Duodenal mucosa (tissue), 2 donors: ENCODE measurements around the gene BAG3.
A peak's percentile ranks its signal among the peaks of the same experiment; 100 is the strongest.

Experiments
- H3K27ac ChIP-seq: one replicate; pipeline ENCODE4 v1.7.0; 2013; ENCODE audit warnings: low read depth, low read length
- H3K27me3 ChIP-seq, 2 donors: one replicate each; pipeline ENCODE4 v1.7.0; 2013; ENCODE audit warnings: low read length in 2 of 2, control low read depth in 1 of 2; ENCODE audit not compliant: insufficient read depth in 2 of 2, control insufficient read depth in 1 of 2
- H3K36me3 ChIP-seq, 2 donors: one replicate each; pipeline ENCODE4 v1.7.0; 2013; ENCODE audit warnings: low read length in 2 of 2, control low read depth in 1 of 2; ENCODE audit not compliant: insufficient read depth in 2 of 2, control insufficient read depth in 1 of 2
- H3K4me1 ChIP-seq, 2 donors: one replicate each; pipeline ENCODE4 v1.7.0; 2013; ENCODE audit warnings: low read length in 2 of 2, control low read depth in 1 of 2; ENCODE audit not compliant: insufficient read depth in 2 of 2, control insufficient read depth in 1 of 2
- H3K4me3 ChIP-seq, 2 donors: one replicate each; pipeline ENCODE4 v1.7.0; 2013; ENCODE audit warnings: low read length in 2 of 2, low read depth in 1 of 2
- H3K9ac ChIP-seq, 2 donors: one replicate each; pipeline ENCODE4 v1.7.0; 2013; ENCODE audit warnings: low read length in 2 of 2, low read depth in 1 of 2
- H3K9me3 ChIP-seq, 2 donors: one replicate each; pipeline ENCODE4 v1.7.0; 2013; ENCODE audit warnings: low read length in 2 of 2, control low read depth in 1 of 2; ENCODE audit not compliant: control insufficient read depth in 1 of 2

Gene BAG3

GRCh38 chr10:119665901-119666708 is 14.9 kb downstream of the BAG3 start:
- no peak overlapping the region for H3K27ac ChIP-seq

GRCh38 chr10:119666709-119667004 is 15.5 kb downstream of the BAG3 start:
- Histone ChIP-seq H3K4me3 (no peak overlapping the region), H3K27me3 (no peaks in the 10 kb centered on the region), H3K9ac (no peak overlapping the region), H3K4me1 (peaks cover 0 to 11% of the 10 kb centered on the region in 2 donors), H3K36me3 (peaks cover 8 to 28% of the 10 kb centered on the region in 2 donors), H3K27ac (no peak overlapping the region), H3K9me3 (no peaks in the 10 kb centered on the region)

More at GRCh38 chr10:119665901-119666708, 14.9 kb downstream of the BAG3 start:
- no peak overlapping the region for H3K4me3 ChIP-seq
- H3K27me3 ChIP-seq = no peaks in the 10 kb centered on the region
- peaks cover 0 to 11% of the 10 kb centered on the region in 2 donors for H3K4me1 ChIP-seq
- H3K9ac ChIP-seq = no peak overlapping the region
- H3K9me3 ChIP-seq = no peaks in the 10 kb centered on the region
- peaks cover 8 to 23% of the 10 kb centered on the region in 2 donors for H3K36me3 ChIP-seq

DNA sequence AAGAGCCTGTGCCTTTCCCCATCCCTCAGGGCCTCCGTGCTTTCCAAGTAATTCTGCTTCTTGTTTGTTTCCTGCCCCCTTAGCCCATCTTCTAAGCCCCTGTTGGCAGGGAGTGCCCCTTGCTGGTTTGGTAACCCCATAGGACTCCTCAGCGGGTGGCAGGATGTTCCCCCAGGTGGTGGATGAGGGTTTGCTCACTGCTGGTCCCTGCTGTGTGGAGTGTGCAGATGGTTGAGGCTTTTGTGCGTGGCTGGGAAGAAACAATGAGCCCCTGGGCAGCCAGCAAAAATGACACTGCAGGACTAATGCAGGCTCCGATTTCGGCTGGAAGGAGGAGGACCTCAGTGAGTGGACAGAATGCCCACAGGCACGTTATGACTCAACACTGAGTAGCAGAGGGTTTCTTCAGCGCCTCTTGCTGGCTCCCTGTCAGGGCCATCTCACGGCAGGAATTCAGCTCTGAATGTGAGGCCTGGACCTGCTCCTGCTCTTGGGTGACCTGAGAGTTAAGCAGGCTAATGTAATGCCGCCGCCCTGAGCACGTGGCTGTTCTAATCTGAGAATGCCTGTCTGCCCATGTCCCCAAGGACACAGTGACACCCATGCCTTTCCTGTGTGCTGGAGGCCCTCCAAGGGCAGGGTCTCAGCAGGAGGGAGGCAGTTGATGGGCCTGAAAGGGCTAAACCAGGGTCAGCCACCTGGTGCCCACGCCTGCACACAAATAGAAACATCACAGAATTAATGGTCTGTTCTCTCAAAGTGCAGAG is 16.6 kb downstream of the BAG3 start:
- Histone ChIP-seq H3K4me1 (peaks cover 0 to 11% of the 10 kb centered on the region in 2 donors), H3K9ac (no peak overlapping the region), H3K36me3 (peaks cover 14 to 38% of the 10 kb centered on the region in 2 donors), H3K27me3 (no peaks in the 10 kb centered on the region), H3K27ac (peak overlapping the region; percentile 13), H3K4me3 (no peak overlapping the region), H3K9me3 (no peaks in the 10 kb centered on the region)

GRCh38 chr10:119668461-119668860 is 17.3 kb downstream of the BAG3 start:
- no peak overlapping the region for H3K27ac ChIP-seq
- no peak overlapping the region for H3K4me3 ChIP-seq
- H3K9me3 ChIP-seq = no peaks in the 10 kb centered on the region
- H3K27me3 ChIP-seq = no peaks in the 10 kb centered on the region
- H3K9ac ChIP-seq = no peak overlapping the region
- peaks cover 0 to 11% of the 10 kb centered on the region in 2 donors for H3K4me1 ChIP-seq
- peaks cover 17 to 46% of the 10 kb centered on the region in 2 donors for H3K36me3 ChIP-seq

- no peaks in the 10 kb centered on the region for H3K9me3 ChIP-seq
- no peaks in the 10 kb centered on the region for H3K27me3 ChIP-seq
- H3K9ac ChIP-seq = no peak overlapping the region
- H3K4me3 ChIP-seq = no peak overlapping the region
- peaks cover 17 to 54% of the 10 kb centered on the region in 2 donors for H3K36me3 ChIP-seq
- H3K4me1 ChIP-seq = peaks cover 0 to 9% of the 10 kb centered on the region in 2 donors
- H3K27ac ChIP-seq = no peak overlapping the region
Measured at GRCh38 chr10:119669331-119669730, 18.2 kb downstream of the BAG3 start.

- H3K27ac ChIP-seq = no peak overlapping the region
- peaks cover 17 to 54% of the 10 kb centered on the region in 2 donors for H3K36me3 ChIP-seq
- H3K9me3 ChIP-seq = no peaks in the 10 kb centered on the region
- H3K27me3 ChIP-seq = no peaks in the 10 kb centered on the region
- no peak overlapping the region for H3K9ac ChIP-seq
- peaks cover 0 to 7% of the 10 kb centered on the region in 2 donors for H3K4me1 ChIP-seq
- H3K4me3 ChIP-seq = no peak overlapping the region
Measured at GRCh38 chr10:119669975-119670640, 18.9 kb downstream of the BAG3 start.

DNA sequence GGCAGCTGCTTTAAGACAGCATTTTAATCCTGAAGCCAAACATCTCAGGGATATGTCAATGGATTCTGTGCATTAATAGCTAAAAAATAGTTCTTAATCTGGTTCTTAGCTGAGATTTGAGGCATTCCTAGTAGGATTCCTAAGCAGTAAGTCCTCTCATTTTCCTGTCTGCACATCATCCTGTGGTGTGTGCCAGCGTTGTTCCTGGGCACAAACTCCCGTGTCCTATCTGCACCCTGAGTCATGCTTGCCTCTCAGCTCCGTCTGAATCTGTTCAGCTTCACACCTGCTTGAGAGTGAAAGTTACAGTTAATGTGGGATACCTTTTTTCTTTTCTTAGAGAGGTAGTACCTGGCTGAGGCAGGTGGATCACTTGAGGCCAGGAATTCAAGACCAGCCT is 19.5 kb downstream of the BAG3 start:
- Histone ChIP-seq H3K27ac (no peak overlapping the region), H3K4me3 (no peak overlapping the region), H3K9me3 (no peaks in the 10 kb centered on the region), H3K36me3 (peaks cover 17 to 58% of the 10 kb centered on the region in 2 donors), H3K9ac (no peak overlapping the region), H3K4me1 (peaks cover 0 to 7% of the 10 kb centered on the region in 2 donors), H3K27me3 (no peaks in the 10 kb centered on the region)

- H3K27ac ChIP-seq = no peak overlapping the region
Measured at GRCh38 chr10:119671381-119671780, 20.2 kb downstream of the BAG3 start.

GRCh38 chr10:119672291-119672690 is 21.1 kb downstream of the BAG3 start:
- H3K27me3 ChIP-seq = no peaks in the 10 kb centered on the region
- no peak overlapping the region for H3K4me3 ChIP-seq
- peaks cover 24 to 62% of the 10 kb centered on the region in 2 donors for H3K36me3 ChIP-seq
- H3K27ac ChIP-seq = no peak overlapping the region
- H3K9ac ChIP-seq = no peak overlapping the region
- peaks cover 0 to 7% of the 10 kb centered on the region in 2 donors for H3K4me1 ChIP-seq
- H3K9me3 ChIP-seq = no peaks in the 10 kb centered on the region

More at GRCh38 chr10:119671381-119671780, 20.2 kb downstream of the BAG3 start:
- Histone ChIP-seq H3K9me3 (no peaks in the 10 kb centered on the region), H3K36me3 (peaks cover 17 to 54% of the 10 kb centered on the region in 2 donors), H3K27me3 (no peaks in the 10 kb centered on the region), H3K9ac (no peak overlapping the region), H3K4me3 (no peak overlapping the region), H3K4me1 (peaks cover 0 to 7% of the 10 kb centered on the region in 2 donors)

- no peak overlapping the region for H3K27ac ChIP-seq
- H3K9me3 ChIP-seq = no peaks in the 10 kb centered on the region
- H3K36me3 ChIP-seq = peaks cover 25 to 64% of the 10 kb centered on the region in 2 donors
Measured at GRCh38 chr10:119673271-119673670, 22.1 kb downstream of the BAG3 start.

More at GRCh38 chr10:119673271-119673670, 22.1 kb downstream of the BAG3 start:
- H3K9ac ChIP-seq = no peak overlapping the region
- no peaks in the 10 kb centered on the region for H3K27me3 ChIP-seq
- no peaks in the 10 kb centered on the region for H3K4me1 ChIP-seq
- H3K4me3 ChIP-seq = no peak overlapping the region
